HCT116 (cell line): ENCODE data around the gene TMEM40.

Source experiments
- CEBPB ChIP-seq: IDR thresholded peaks from 2 replicates; pipeline ENCODE4 v1.6.1; 2012; ENCODE audit warnings: low read depth
- CTCF ChIP-seq, 3 experiments: fragments of 200-600 bp in 1 of 3; sonication (generic) in 1 of 3; IDR thresholded peaks in 2 of 3; conservative IDR thresholded peaks in 1 of 3; 2 replicates each; pipeline ENCODE4 v1.5.1; 2012 to 2017; ENCODE audit warnings: low read depth in 2 of 3, low read length in 2 of 3, antibody characterized with exemption in 1 of 3, borderline replicate concordance in 1 of 3, control low read depth in 1 of 3, mild to moderate bottlenecking in 1 of 3, mixed read lengths in 1 of 3, mixed run types in 1 of 3, moderate library complexity in 1 of 3; ENCODE audit not compliant: insufficient read depth in 1 of 3
- EZH2 ChIP-seq: fragments of 200-600 bp; sonication (generic); IDR thresholded peaks from 2 replicates; pipeline ENCODE4 v1.6.1; 2017; ENCODE audit warnings: antibody characterized with exemption, mixed run types
- EZH2phosphoT487 ChIP-seq: fragments of 200-600 bp; IDR thresholded peaks from 2 replicates; pipeline ENCODE4 v1.6.1; 2018; ENCODE audit warnings: antibody characterized with exemption, borderline replicate concordance
- JUND ChIP-seq: IDR thresholded peaks from 2 replicates; pipeline ENCODE4 v1.6.1; 2012
- POLR2A ChIP-seq: IDR thresholded peaks from 2 replicates; pipeline ENCODE4 v1.7.0; 2011; ENCODE audit warnings: borderline replicate concordance; ENCODE audit not compliant: insufficient read depth, insufficient read length; ENCODE audit errors: extremely low read depth
- RAD21 ChIP-seq: IDR thresholded peaks from 2 replicates; pipeline ENCODE4 v1.6.1; 2012; ENCODE audit warnings: low read depth, mild to moderate bottlenecking
- REST ChIP-seq: IDR thresholded peaks from 2 replicates; pipeline ENCODE4 v1.6.1; 2012; ENCODE audit warnings: low read depth
- SIN3A ChIP-seq: IDR thresholded peaks from 2 replicates; pipeline ENCODE4 v1.6.1; 2012; ENCODE audit warnings: low read depth
- ZNF274 ChIP-seq: fragments of 200-500 bp; sonication (Bioruptor generic); IDR thresholded peaks from 2 replicates; pipeline ENCODE4 v1.6.1; 2014; ENCODE audit warnings: mild to moderate bottlenecking, low read depth, low read length, inconsistent platforms

- no peak for TF ChIP-seq CTCF (IDR thresholded peaks at IDR 0.05 in 2 of 3, conservative IDR thresholded peaks at IDR 0.05 in 1 of 3; ENCODE audit: borderline replicate concordance in 1 of 3, insufficient read depth in 1 of 3, low read depth in 2 of 3, low read length in 2 of 3)
- TF ChIP-seq JUND = no peak
- no peak for TF ChIP-seq POLR2A
- TF ChIP-seq RAD21 = no peak
- no peak for TF ChIP-seq EZH2phosphoT487
- no peak for TF ChIP-seq CEBPB
- TF ChIP-seq ZNF274 = no peak
- TF ChIP-seq EZH2 = no peak
- no peak for TF ChIP-seq REST
- TF ChIP-seq SIN3A = no peak
Measured at GRCh38 chr3:12796171-12797123, 37.4 kb upstream of the TMEM40 start, which contains the start of gene CAND2.
